ENCODE data around the gene OR10K1.
A peak's percentile ranks its signal among the peaks of the same experiment; 100 is the strongest.
"Not testable (repeated sequence)": the region's sequence is repeated elsewhere in the genome, so short reads cannot be mapped to it uniquely, and the experiment has no call there.

Gene OR10K1

GRCh38 chr1:158461534-158461933, at the start of gene OR10K1:
Gene OR10K1, plus strand, starts transcription at chr1:158461834. Its CDS starts 3,728 bp downstream, at chr1:158465562.
- DNase-seq = no peak
- no peak for ATAC-seq

- DNase-seq (no peak), ATAC-seq (no peak)
These were observed 46.8 kb upstream of the OR10K1 start for GRCh38 chr1:158414651-158415345.

GRCh38 chr1:158417586-158417985, 44.0 kb upstream of the OR10K1 start:
- no peak for ATAC-seq

GRCh38 chr1:158422212-158422611, 39.4 kb upstream of the OR10K1 start:
- no peak for DNase-seq
- ATAC-seq = no peak

More at GRCh38 chr1:158417586-158417985, 44.0 kb upstream of the OR10K1 start:
- DNase-seq = no peak

GRCh38 chr1:158425027-158425426, 36.6 kb upstream of the OR10K1 start:
- ATAC-seq = no peak
- no peak for DNase-seq

GRCh38 chr1:158426137-158426536, 35.5 kb upstream of the OR10K1 start, which contains the start of gene OR10K2:
Gene OR10K2, minus strand, starts transcription at chr1:158426237. Its CDS starts 5,371 bp downstream, at chr1:158420866.
- ATAC-seq (no peak), DNase-seq (no peak)

GRCh38 chr1:158430163-158430562, 31.5 kb upstream of the OR10K1 start:
- ATAC-seq, DNase-seq: not testable (repeated sequence)

- DNase-seq (no peak), ATAC-seq (no peak)
These were observed 26.9 kb upstream of the OR10K1 start for GRCh38 chr1:158434741-158435140.

GRCh38 chr1:158445376-158445775, 16.3 kb upstream of the OR10K1 start:
- no peak for ATAC-seq
- no peak for DNase-seq

- no peak for DNase-seq
- ATAC-seq = no peak
These were observed 7.1 kb upstream of the OR10K1 start for GRCh38 chr1:158454537-158454936.

GRCh38 chr1:158457246-158457645, 4.4 kb upstream of the OR10K1 start:
- ATAC-seq = no peak

GRCh38 chr1:158458263-158458662, 3.4 kb upstream of the OR10K1 start:
- DNase-seq = no peak
- ATAC-seq = no peak

More at GRCh38 chr1:158457246-158457645, 4.4 kb upstream of the OR10K1 start:
- no peak for DNase-seq

GRCh38 chr1:158471920-158472319, 10.3 kb downstream of the OR10K1 start, which contains the start of gene OR10R2:
Gene OR10R2, plus strand, starts transcription at chr1:158472220. Its CDS starts 106 bp downstream, at chr1:158472326.
- DNase-seq (no peak), ATAC-seq (no peak)

- ATAC-seq (no peak), DNase-seq (no peak)
These were observed 23.8 kb downstream of the OR10K1 start for GRCh38 chr1:158485455-158485854.

- ATAC-seq (no peak), DNase-seq (no peak)
These were observed 29.7 kb downstream of the OR10K1 start for GRCh38 chr1:158491316-158491715.

GRCh38 chr1:158493054-158493453, 31.4 kb downstream of the OR10K1 start:
- DNase-seq = no peak
- ATAC-seq = no peak

- DNase-seq (no peak), ATAC-seq (no peak)
These were observed 33.2 kb downstream of the OR10K1 start for GRCh38 chr1:158494796-158495195.

GRCh38 chr1:158496374-158496773, 34.7 kb downstream of the OR10K1 start:
- ATAC-seq = no peak

GRCh38 chr1:158506369-158506987, 44.8 kb downstream of the OR10K1 start:
- ATAC-seq (no peak), DNase-seq (peak; percentile 40)

More at GRCh38 chr1:158496374-158496773, 34.7 kb downstream of the OR10K1 start:
- no peak for DNase-seq

GRCh38 chr1:158507511-158507910, 45.9 kb downstream of the OR10K1 start:
- no peak for ATAC-seq
- DNase-seq = no peak

GRCh38 chr1:158509471-158510156, 48.0 kb downstream of the OR10K1 start:
- ATAC-seq (no peak), DNase-seq (no peak)

- ATAC-seq = no peak
These were observed 55.3 kb downstream of the OR10K1 start for GRCh38 chr1:158516966-158517365.

More at GRCh38 chr1:158516966-158517365, 55.3 kb downstream of the OR10K1 start:
- no peak for DNase-seq
